Adrenal gland (tissue), 5 donors: ENCODE data around the gene DNAH12.

Experiments used
- POLR2A ChIP-seq, 2 donors: fragments of 450-650 bp; IDR thresholded peaks; one replicate each; pipeline ENCODE4 v1.6.1; 2017; ENCODE audit warnings: antibody characterized with exemption in 2 of 2, mild to moderate bottlenecking in 2 of 2, moderate library complexity in 1 of 2
- TF ChIP-seq, protein P1 (sequence below), 6 experiments: fragments of 450-650 bp in 4 of 6; fragments of 200-600 bp in 2 of 6; sonication (generic) in 1 of 6; IDR thresholded peaks; 1 replicate in 5 of 6; 2 replicates in 1 of 6; pipeline versions ENCODE4 v1.5.1 to v1.8.0; 2016 to 2021; ENCODE audit warnings: antibody characterized with exemption in 6 of 6, mild to moderate bottlenecking in 2 of 6, moderate library complexity in 1 of 6
- donor health status: DM: no; HTN: no; CAD: no.

DNA sequence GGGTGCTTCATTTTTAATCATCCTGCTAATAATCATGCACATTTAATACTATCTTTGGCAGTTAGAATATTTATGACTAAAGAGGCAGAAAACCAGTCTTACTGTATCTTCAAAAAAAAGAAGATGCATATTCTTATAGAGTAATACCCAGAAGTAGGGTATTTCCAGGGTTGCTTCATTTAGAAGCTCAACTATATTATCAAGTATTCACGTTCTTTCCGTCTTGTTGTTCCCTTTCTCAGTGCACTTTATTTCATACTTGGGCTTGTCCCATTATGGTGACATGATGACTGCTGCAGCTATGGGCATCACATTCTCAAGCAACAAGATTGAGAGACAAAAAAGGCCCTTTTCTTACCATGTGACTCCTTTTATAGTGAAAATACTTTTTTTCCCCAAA lies 154.9 kb downstream of the DNAH12 start:
- TF ChIP-seq, protein P1, sequence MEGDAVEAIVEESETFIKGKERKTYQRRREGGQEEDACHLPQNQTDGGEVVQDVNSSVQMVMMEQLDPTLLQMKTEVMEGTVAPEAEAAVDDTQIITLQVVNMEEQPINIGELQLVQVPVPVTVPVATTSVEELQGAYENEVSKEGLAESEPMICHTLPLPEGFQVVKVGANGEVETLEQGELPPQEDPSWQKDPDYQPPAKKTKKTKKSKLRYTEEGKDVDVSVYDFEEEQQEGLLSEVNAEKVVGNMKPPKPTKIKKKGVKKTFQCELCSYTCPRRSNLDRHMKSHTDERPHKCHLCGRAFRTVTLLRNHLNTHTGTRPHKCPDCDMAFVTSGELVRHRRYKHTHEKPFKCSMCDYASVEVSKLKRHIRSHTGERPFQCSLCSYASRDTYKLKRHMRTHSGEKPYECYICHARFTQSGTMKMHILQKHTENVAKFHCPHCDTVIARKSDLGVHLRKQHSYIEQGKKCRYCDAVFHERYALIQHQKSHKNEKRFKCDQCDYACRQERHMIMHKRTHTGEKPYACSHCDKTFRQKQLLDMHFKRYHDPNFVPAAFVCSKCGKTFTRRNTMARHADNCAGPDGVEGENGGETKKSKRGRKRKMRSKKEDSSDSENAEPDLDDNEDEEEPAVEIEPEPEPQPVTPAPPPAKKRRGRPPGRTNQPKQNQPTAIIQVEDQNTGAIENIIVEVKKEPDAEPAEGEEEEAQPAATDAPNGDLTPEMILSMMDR (IDR thresholded peaks at IDR 0.05), result no peak
- TF ChIP-seq POLR2A (IDR thresholded peaks at IDR 0.05), result no peak
